ENCODE data around the gene THSD7B. TPM values are rescaled to one million over a fixed set of nuclear protein-coding genes. Genes with fewer than 3 reads are reported as not detected.

The THSD7B gene
- total and polyA plus RNA-seq, 10 of the 15 experiments (the other 5 are each of a cell fraction or from before 2014, with no cell fraction given): 0.03 to 0.56 (median 0.28) TPM

DNA sequence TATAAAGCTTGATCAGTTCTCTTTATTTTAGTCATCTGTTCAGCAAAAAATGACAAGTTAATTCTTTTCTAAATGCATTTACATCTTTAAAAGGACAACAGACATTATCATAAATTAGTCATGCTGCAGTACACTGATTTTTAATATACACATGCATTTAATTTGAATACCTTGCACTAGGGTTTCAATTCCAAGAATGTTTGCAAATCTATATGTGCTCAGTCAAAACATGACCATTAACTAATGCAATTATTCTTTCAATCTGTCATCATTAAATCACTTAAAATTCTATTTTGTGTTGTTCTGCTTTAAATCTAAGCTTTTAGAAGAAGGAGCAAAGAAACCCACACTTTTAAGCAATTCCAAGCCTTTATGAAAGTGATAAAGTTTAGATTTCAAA, 342.6 kb downstream of the THSD7B start:
- no peaks in the 10 kb centered on the region for H3K27me3 ChIP-seq (replicated peaks in 1 of 2; ENCODE audit: control insufficient read depth in 2 of 2, insufficient read depth in 2 of 2, low read length in 1 of 2)
- no TSS peak for BruUV-seq (replicated peaks)
- H3K4me3 ChIP-seq: no peak overlapping the region
- no peaks in the 10 kb centered on the region for H3K9me3 ChIP-seq (replicated peaks; ENCODE audit: control insufficient read depth, insufficient read depth, low read length)
- intact Hi-C loops (cut with micrococcal nuclease; ENCODE audit: unreplicated experiment): no loop called here
- ChIA-PET POLR2A (no interaction called here), RAD21 (ENCODE audit: unreplicated experiment) (no interaction called here), CTCF (no interaction called here), SMC1A (ENCODE audit: uncharacterized antibody, unreplicated experiment) (interaction anchor here (0.6 kb wide), 1 partner anchor 508 kb away, joined by 3 read pairs; no protein-coding TSS in a partner anchor)
- in situ Hi-C loops (cut with MboI): no loop called here
- H3K9ac ChIP-seq (ENCODE audit: control insufficient read depth, insufficient read depth, low read length): no peak overlapping the region
- ATAC-seq (no peak), DNase-seq (ENCODE audit: low read depth, low spot score) (no peak), FAIRE-seq (no peak)
- no peak overlapping the region for H3K4me2 ChIP-seq (ENCODE audit: control insufficient read depth, insufficient read depth)
- no peak overlapping the region for H2AFZ ChIP-seq (ENCODE audit: control insufficient read depth, low read depth, low read length)
- no peak overlapping the region for H3K27ac ChIP-seq (ENCODE audit: control insufficient read depth, insufficient read depth)
- no peaks in the 10 kb centered on the region for H3K79me2 ChIP-seq (ENCODE audit: control insufficient read depth, insufficient read depth, low read length)
- no peaks in the 10 kb centered on the region for H3K4me1 ChIP-seq (ENCODE audit: control insufficient read depth, insufficient read depth, low read length)
- no peaks in the 10 kb centered on the region for H3K36me3 ChIP-seq (ENCODE audit: control insufficient read depth in 2 of 2, insufficient read depth in 2 of 2, low read length in 1 of 2)
- no peaks in the 10 kb centered on the region for H4K20me1 ChIP-seq (ENCODE audit: control insufficient read depth, insufficient read depth)
- TF ChIP-seq, protein P1, sequence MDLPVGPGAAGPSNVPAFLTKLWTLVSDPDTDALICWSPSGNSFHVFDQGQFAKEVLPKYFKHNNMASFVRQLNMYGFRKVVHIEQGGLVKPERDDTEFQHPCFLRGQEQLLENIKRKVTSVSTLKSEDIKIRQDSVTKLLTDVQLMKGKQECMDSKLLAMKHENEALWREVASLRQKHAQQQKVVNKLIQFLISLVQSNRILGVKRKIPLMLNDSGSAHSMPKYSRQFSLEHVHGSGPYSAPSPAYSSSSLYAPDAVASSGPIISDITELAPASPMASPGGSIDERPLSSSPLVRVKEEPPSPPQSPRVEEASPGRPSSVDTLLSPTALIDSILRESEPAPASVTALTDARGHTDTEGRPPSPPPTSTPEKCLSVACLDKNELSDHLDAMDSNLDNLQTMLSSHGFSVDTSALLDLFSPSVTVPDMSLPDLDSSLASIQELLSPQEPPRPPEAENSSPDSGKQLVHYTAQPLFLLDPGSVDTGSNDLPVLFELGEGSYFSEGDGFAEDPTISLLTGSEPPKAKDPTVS (IDR thresholded peaks at IDR 0.05; ENCODE audit: low read depth, low read length): no peak
- no peak for TF ChIP-seq ETV6 (conservative IDR thresholded peaks at IDR 0.05 in 1 of 2, IDR thresholded peaks at IDR 0.05 in 1 of 2; ENCODE audit: borderline replicate concordance in 1 of 2, low read depth in 1 of 2)
- no peak for TF ChIP-seq ZNF687 (IDR thresholded peaks at IDR 0.05)
- no peak for TF ChIP-seq MYB (IDR thresholded peaks at IDR 0.05; ENCODE audit: borderline replicate concordance, low read depth, low read length)
- no peak for TF ChIP-seq ZSCAN29 (IDR thresholded peaks at IDR 0.05)
- TF ChIP-seq RFX5 (IDR thresholded peaks at IDR 0.05; ENCODE audit: low read depth, low read length): no peak
- no peak for TF ChIP-seq ATF7 (IDR thresholded peaks at IDR 0.05; ENCODE audit: low read depth)
- no peak for TF ChIP-seq HDGF (IDR thresholded peaks at IDR 0.05)
- no peak for TF ChIP-seq PAX5 (IDR thresholded peaks at IDR 0.05; ENCODE audit: borderline replicate concordance, low read depth, low read length)
- no peak for TF ChIP-seq RAD21 (IDR thresholded peaks at IDR 0.05; ENCODE audit: insufficient read depth, low read depth, low read length)
- no peak for TF ChIP-seq TCF7 (IDR thresholded peaks at IDR 0.05; ENCODE audit: borderline replicate concordance)
- TF ChIP-seq, protein P2, sequence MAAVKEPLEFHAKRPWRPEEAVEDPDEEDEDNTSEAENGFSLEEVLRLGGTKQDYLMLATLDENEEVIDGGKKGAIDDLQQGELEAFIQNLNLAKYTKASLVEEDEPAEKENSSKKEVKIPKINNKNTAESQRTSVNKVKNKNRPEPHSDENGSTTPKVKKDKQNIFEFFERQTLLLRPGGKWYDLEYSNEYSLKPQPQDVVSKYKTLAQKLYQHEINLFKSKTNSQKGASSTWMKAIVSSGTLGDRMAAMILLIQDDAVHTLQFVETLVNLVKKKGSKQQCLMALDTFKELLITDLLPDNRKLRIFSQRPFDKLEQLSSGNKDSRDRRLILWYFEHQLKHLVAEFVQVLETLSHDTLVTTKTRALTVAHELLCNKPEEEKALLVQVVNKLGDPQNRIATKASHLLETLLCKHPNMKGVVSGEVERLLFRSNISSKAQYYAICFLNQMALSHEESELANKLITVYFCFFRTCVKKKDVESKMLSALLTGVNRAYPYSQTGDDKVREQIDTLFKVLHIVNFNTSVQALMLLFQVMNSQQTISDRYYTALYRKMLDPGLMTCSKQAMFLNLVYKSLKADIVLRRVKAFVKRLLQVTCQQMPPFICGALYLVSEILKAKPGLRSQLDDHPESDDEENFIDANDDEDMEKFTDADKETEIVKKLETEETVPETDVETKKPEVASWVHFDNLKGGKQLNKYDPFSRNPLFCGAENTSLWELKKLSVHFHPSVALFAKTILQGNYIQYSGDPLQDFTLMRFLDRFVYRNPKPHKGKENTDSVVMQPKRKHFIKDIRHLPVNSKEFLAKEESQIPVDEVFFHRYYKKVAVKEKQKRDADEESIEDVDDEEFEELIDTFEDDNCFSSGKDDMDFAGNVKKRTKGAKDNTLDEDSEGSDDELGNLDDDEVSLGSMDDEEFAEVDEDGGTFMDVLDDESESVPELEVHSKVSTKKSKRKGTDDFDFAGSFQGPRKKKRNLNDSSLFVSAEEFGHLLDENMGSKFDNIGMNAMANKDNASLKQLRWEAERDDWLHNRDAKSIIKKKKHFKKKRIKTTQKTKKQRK (IDR thresholded peaks at IDR 0.05; ENCODE audit: low read depth, low read length): no peak
- TF ChIP-seq CREM (IDR thresholded peaks at IDR 0.05; ENCODE audit: low read depth): no peak
- TF ChIP-seq KAT2A (conservative IDR thresholded peaks at IDR 0.05; ENCODE audit: control insufficient read depth, low read depth, low read length): no peak
- TF ChIP-seq USF1 (IDR thresholded peaks at IDR 0.05; ENCODE audit: borderline replicate concordance, extremely low read length, insufficient read depth, low read depth, low read length): no peak
- no peak for TF ChIP-seq CBX3 (IDR thresholded peaks at IDR 0.05; ENCODE audit: borderline replicate concordance, low read depth)
- TF ChIP-seq NBN (IDR thresholded peaks at IDR 0.05): no peak
